Astrocyte (in vitro differentiated cells and primary cell): ENCODE measurements around the gene ECI1.

Source experiments
- EZH2 ChIP-seq: IDR thresholded peaks from 2 replicates; pipeline ENCODE4 v1.6.1; 2012; ENCODE audit warnings: mild to moderate bottlenecking, low read length, inconsistent platforms; ENCODE audit not compliant: insufficient read depth
- TF ChIP-seq, protein P1 (sequence below): IDR thresholded peaks from 2 replicates; pipeline ENCODE4 v1.5.1; 2011; ENCODE audit warnings: low read depth, mild to moderate bottlenecking, inconsistent platforms, low read length, moderate library complexity; ENCODE audit not compliant: insufficient read depth

DNA sequence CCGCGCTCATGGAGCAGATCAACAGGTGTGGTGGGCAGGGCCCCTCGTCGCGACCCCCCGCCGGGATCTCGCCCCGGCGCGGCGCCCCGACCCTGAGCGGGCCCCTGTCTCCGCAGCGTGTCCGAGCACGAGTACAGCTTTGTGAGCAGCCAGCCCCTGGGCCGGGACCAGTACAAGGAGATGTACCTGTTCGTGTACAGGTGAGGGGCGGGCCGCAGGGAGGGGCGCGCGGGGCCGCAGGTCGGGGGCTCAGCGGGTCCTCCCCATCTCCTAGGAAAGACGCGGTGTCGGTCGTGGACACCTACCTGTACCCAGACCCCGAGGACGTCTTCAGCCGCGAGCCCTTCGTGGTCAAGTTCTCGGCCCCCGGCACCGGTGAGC, 14.3 kb downstream of the ECI1 start:
- TF ChIP-seq, protein P1, sequence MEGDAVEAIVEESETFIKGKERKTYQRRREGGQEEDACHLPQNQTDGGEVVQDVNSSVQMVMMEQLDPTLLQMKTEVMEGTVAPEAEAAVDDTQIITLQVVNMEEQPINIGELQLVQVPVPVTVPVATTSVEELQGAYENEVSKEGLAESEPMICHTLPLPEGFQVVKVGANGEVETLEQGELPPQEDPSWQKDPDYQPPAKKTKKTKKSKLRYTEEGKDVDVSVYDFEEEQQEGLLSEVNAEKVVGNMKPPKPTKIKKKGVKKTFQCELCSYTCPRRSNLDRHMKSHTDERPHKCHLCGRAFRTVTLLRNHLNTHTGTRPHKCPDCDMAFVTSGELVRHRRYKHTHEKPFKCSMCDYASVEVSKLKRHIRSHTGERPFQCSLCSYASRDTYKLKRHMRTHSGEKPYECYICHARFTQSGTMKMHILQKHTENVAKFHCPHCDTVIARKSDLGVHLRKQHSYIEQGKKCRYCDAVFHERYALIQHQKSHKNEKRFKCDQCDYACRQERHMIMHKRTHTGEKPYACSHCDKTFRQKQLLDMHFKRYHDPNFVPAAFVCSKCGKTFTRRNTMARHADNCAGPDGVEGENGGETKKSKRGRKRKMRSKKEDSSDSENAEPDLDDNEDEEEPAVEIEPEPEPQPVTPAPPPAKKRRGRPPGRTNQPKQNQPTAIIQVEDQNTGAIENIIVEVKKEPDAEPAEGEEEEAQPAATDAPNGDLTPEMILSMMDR = no peak
- peak; percentile 85 for TF ChIP-seq EZH2
